Ovary (tissue), 9 donors: Measurements from ENCODE around the gene DCAF8. TPM values are rescaled to one million over a fixed set of nuclear protein-coding genes. Genes with fewer than 3 reads are reported as not detected.

Experiments used
- DNase-seq, 5 donors: peaks; one replicate each; pipeline ENCODE4 v3.0.0-alpha.2; 2019 to 2020
- H3K27ac ChIP-seq, 2 donors: fragments of 200-600 bp; one replicate each; pipeline versions ENCODE4 v1.5.1 to v1.8.0; 2019 to 2022
- H3K27me3 ChIP-seq: fragments of 200-600 bp; one replicate; pipeline ENCODE4 v1.8.0; 2022
- H3K36me3 ChIP-seq: fragments of 200-600 bp; sonication (generic); one replicate; pipeline ENCODE4 v1.5.1; 2019
- H3K4me1 ChIP-seq: one replicate; pipeline ENCODE4 v1.8.1; 2013; ENCODE audit warnings: mild to moderate bottlenecking, moderate library complexity; ENCODE audit not compliant: insufficient read depth
- H3K4me3 ChIP-seq: fragments of 200-600 bp; sonication (generic); one replicate; pipeline ENCODE4 v1.5.1; 2017
- H3K9me3 ChIP-seq, 2 donors: fragments of 200-600 bp in 1 of 2; sonication (generic) in 1 of 2; one replicate each; pipeline versions ENCODE4 v1.5.1 to v1.8.1; 2013 to 2019; ENCODE audit warnings: mild to moderate bottlenecking in 1 of 2, moderate library complexity in 1 of 2
- EP300 ChIP-seq: sonication (generic); formaldehyde crosslinking; IDR thresholded peaks from one replicate; pipeline ENCODE4 v1.6.1; 2017; ENCODE audit warnings: antibody characterized with exemption
- POLR2A ChIP-seq: fragments of 450-650 bp; IDR thresholded peaks from one replicate; pipeline ENCODE4 v1.6.1; 2017; ENCODE audit warnings: antibody characterized with exemption, mild to moderate bottlenecking, moderate library complexity
- WGBS, 3 donors: extraction: QIAGEN DNeasy Blood & Tissue Kit in 1 of 3; methylation state at CpG; one replicate each; pipeline versions ENCODE4 v1.1.5 to v1.1.7; 2013 to 2017; 5-methylcytosine and 5-hydroxymethylcytosine counted together
- intact Hi-C, 4 donors: fragments of 100-400 bp; cut with DNase I; formaldehyde crosslinking; loops; one replicate each; pipeline versions ENCODE4 v1.11.0 to v1.15.1; 2022 to 2023
- polyA plus RNA-seq, 2 donors: library from polyadenylated mRNA; stranded (reverse); fragments of 200-250 nt in 1 of 2; fragments of 350-450 nt in 1 of 2; fragmentation: Illumina TruSeq in 1 of 2; extraction: RNeasy Lipid Tissue Mini Kit (QIAGEN cat#74804) in 1 of 2; gene quantifications; one replicate each; pipeline ENCODE4 v1.2.3, GENCODE V29; 2013 to 2014
- total RNA-seq, 7 donors: library from RNA; depleted of rRNA in 2 of 7; stranded (reverse); fragments of >200 nt in 2 of 7; fragmentation: NEBNext Ultra II Directional in 3 of 7; extraction: Animal tissue kit (Norgen Biotek cat#: 25700) in 3 of 7; gene quantifications; one replicate each; pipeline versions ENCODE4 v1.1.0 to v1.2.4, GENCODE V29; 2016 to 2023
- TF ChIP-seq, protein P1 (sequence below), 3 donors: fragments of 450-650 bp in 2 of 3; fragments of 200-600 bp in 1 of 3; IDR thresholded peaks; one replicate each; pipeline versions ENCODE4 v1.5.1 to v1.8.0; 2016 to 2022; ENCODE audit warnings: antibody characterized with exemption in 3 of 3, mild to moderate bottlenecking in 1 of 3
- donor health status: DM: no; HTN: no; CAD: no; lungs with moderate emphysema.
- donor health status: DM: no; HTN: no; CAD: no.
- donor health status: Bipolar disorder and iron deficiency.
- donor health status: DM: yes; HTN: yes; CAD: no.
- donor health status: DM: no; HTN: no; CAD: no.
- donor health status: DM: yes; HTN: yes; CAD: no.

The DCAF8 gene
- total and polyA plus RNA-seq, 9 donors: 85.2 to 147 (median 104) TPM

DNA sequence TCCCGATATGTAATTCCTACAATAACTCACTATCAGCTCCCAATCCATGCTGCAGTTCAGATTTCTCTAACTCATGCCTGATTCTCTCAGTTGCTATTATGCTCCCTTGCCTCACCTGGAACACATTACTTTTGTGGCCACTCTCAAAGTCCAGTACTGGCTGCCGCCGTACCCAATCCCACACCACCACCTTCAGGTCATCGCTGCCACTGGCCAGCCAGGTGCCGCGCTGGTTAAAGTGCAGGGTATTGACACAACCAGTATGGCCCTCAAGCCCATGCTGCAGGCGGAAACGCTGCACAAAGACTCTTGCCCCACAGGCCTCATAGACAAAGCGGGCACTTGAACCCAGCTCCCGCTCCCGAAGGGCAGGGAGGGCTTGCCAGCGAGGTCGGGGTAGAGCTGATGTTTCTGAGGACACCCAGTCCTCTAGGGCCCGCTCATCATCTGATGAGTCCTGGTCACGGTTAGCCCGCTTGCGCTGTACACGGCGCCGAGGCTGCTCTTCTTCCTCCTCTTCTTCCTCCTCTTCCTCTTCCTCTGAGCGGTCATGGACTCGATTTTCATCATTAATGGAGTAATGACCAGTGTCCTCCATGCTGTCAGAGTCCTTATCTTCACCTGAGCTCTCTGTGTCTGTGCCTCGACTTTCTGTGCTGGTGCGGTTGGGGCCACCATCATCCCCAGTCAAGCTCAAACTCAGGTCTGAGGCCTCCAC lies 22.6 kb downstream of the DCAF8 start:
- 94 to 95% (median 94%) methylated on average over 22 to 24 of the region's 24 CpGs for WGBS, 3 donors
- intact Hi-C loops: loop anchor here in 1 of 4 donors (5.0 kb wide), 1 partner anchor 47 kb away; the partner anchor contains the start of gene CASQ1
- Histone ChIP-seq H3K9me3 (no peaks in the 10 kb centered on the region), H3K36me3 (no peaks in the 10 kb centered on the region), H3K27ac (no peak overlapping the region), H3K4me3 (no peak overlapping the region), H3K4me1 (no peaks in the 10 kb centered on the region), H3K27me3 (no peaks in the 10 kb centered on the region)
- no peak for DNase-seq
- no peak for TF ChIP-seq POLR2A
- no peak for TF ChIP-seq EP300
- TF ChIP-seq, protein P1, sequence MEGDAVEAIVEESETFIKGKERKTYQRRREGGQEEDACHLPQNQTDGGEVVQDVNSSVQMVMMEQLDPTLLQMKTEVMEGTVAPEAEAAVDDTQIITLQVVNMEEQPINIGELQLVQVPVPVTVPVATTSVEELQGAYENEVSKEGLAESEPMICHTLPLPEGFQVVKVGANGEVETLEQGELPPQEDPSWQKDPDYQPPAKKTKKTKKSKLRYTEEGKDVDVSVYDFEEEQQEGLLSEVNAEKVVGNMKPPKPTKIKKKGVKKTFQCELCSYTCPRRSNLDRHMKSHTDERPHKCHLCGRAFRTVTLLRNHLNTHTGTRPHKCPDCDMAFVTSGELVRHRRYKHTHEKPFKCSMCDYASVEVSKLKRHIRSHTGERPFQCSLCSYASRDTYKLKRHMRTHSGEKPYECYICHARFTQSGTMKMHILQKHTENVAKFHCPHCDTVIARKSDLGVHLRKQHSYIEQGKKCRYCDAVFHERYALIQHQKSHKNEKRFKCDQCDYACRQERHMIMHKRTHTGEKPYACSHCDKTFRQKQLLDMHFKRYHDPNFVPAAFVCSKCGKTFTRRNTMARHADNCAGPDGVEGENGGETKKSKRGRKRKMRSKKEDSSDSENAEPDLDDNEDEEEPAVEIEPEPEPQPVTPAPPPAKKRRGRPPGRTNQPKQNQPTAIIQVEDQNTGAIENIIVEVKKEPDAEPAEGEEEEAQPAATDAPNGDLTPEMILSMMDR (IDR thresholded peaks at IDR 0.05): no peak

DNA sequence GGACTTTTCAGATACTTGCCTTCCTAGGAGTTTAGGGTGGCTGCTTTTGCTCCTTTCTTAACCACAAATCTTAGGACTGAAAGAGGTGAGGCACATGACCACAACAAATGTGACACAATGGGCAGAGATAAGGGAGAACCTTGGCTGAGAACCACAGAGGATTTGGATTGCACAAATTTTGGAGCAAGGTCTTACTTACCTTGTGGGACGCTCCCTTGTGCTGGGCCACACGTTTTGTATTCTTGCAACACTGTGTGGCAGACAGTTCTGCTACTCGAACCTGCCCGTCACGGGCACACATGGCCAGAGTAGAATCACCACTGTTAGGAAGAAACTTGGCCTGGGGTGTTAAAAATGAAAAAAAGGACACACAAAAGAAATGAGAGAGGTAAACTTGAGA lies 23.9 kb downstream of the DCAF8 start:
- no peak for DNase-seq
- H3K9me3 ChIP-seq: no peaks in the 10 kb centered on the region
- no peak overlapping the region for H3K27ac ChIP-seq
- TF ChIP-seq POLR2A (no peak), EP300 (no peak)
- TF ChIP-seq, protein P1 (IDR thresholded peaks at IDR 0.05): no peak
- no peaks in the 10 kb centered on the region for H3K4me1 ChIP-seq
- H3K4me3 ChIP-seq: no peak overlapping the region
- H3K36me3 ChIP-seq: no peaks in the 10 kb centered on the region
- WGBS, 3 donors: 85 to 90% (median 89%) methylated on average over 5 of the region's 5 CpGs
- H3K27me3 ChIP-seq: no peaks in the 10 kb centered on the region
- intact Hi-C loops: loop anchor here in 1 of 4 donors (5.0 kb wide), 1 partner anchor 46 kb away; the partner anchor contains the start of gene CASQ1

DNA sequence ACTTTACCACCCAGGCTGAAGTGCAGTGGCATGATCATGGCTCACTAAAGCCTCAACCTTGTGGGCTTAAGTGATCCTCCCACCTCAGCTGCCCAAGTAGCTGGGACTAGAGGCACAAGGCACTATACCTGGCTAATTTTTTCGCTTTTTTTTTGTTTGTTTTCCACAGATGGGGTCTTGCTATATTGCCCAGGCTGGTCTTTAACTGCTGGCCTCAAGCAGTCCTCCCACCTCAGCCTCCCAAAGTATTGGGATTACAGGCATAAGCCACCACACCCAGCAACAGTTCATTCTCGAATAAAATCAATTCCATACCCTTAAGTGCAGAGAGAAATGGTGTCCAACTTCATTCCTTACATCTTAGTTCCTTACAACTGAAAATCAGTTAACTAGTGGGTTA lies 24.8 kb downstream of the DCAF8 start:
- Histone ChIP-seq H3K4me3 (no peak overlapping the region), H3K9me3 (no peaks in the 10 kb centered on the region), H3K4me1 (no peaks in the 10 kb centered on the region), H3K36me3 (no peaks in the 10 kb centered on the region), H3K27ac (no peak overlapping the region), H3K27me3 (no peaks in the 10 kb centered on the region)
- TF ChIP-seq, protein P1 (IDR thresholded peaks at IDR 0.05): no peak
- TF ChIP-seq EP300: no peak
- TF ChIP-seq POLR2A: no peak
- DNase-seq: no peak
- intact Hi-C loops: loop anchor here in 1 of 4 donors (5.0 kb wide), 1 partner anchor 45 kb away; the partner anchor contains the start of gene CASQ1
- 94 to 95% (median 95%) methylated on average over 2 of the region's 2 CpGs for WGBS, 3 donors

DNA sequence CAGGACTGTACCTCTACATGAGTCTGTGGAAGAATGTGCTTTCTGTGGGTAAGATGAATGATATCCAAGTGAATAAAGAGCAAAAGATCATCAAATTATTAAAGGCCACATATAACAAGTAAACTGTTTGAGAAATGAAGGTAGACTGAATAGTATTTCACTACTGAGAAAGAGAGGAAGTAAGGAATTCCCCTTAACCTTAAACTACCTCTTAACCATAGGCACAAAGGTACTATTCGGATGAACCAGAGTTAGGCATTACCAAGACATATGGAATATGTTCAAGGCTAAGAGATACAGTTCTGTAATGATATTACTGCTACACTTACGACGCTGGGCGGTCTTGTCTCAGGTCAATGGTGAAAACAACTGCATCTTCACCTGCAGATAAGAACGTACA lies 25.5 kb downstream of the DCAF8 start:
- H3K36me3 ChIP-seq: no peaks in the 10 kb centered on the region
- no peak for TF ChIP-seq EP300
- TF ChIP-seq POLR2A: no peak
- TF ChIP-seq, protein P1 (IDR thresholded peaks at IDR 0.05): no peak
- H3K4me3 ChIP-seq: no peak overlapping the region
- no peaks in the 10 kb centered on the region for H3K27me3 ChIP-seq
- no peak overlapping the region for H3K27ac ChIP-seq
- intact Hi-C loops: loop anchor here in 1 of 4 donors (5.0 kb wide), 1 partner anchor 45 kb away; the partner anchor contains the start of gene CASQ1
- no peaks in the 10 kb centered on the region for H3K9me3 ChIP-seq
- H3K4me1 ChIP-seq: no peaks in the 10 kb centered on the region
- 74 to 81% (median 74%) methylated on average over 5 of the region's 5 CpGs for WGBS, 3 donors
- no peak for DNase-seq
